Astrocyte of the spinal cord (primary cell): ENCODE data around the gene PPM1B.
"Not testable (repeated sequence)": the region's sequence is repeated elsewhere in the genome, so short reads cannot be mapped to it uniquely, and the experiment has no call there.

Experiments used
- DNase-seq: peaks from one replicate; pipeline ENCODE4 v3.0.0; 2011; ENCODE audit warnings: low read depth, low spot score
- H3K4me3 ChIP-seq: 2 replicates; pipeline ENCODE4 v1.5.1; 2011; ENCODE audit warnings: low read depth, mild to moderate bottlenecking, low read length, moderate library complexity
- in situ Hi-C: cut with HindIII; loops from 2 replicates; pipeline ENCODE4 v1.10.0; 2017; ENCODE audit warnings: low sequenced_read_pairs
- TF ChIP-seq, protein P1 (sequence below): IDR thresholded peaks from 2 replicates; pipeline ENCODE4 v1.5.1; 2012; ENCODE audit warnings: low read depth, mild to moderate bottlenecking, low read length, inconsistent platforms

The PPM1B gene

GRCh38 chr2:44201648-44202165 lies 33.0 kb downstream of the PPM1B start:
- H3K4me3 ChIP-seq = no peak overlapping the region
- in situ Hi-C loops = no loop called here
- TF ChIP-seq, protein P1, sequence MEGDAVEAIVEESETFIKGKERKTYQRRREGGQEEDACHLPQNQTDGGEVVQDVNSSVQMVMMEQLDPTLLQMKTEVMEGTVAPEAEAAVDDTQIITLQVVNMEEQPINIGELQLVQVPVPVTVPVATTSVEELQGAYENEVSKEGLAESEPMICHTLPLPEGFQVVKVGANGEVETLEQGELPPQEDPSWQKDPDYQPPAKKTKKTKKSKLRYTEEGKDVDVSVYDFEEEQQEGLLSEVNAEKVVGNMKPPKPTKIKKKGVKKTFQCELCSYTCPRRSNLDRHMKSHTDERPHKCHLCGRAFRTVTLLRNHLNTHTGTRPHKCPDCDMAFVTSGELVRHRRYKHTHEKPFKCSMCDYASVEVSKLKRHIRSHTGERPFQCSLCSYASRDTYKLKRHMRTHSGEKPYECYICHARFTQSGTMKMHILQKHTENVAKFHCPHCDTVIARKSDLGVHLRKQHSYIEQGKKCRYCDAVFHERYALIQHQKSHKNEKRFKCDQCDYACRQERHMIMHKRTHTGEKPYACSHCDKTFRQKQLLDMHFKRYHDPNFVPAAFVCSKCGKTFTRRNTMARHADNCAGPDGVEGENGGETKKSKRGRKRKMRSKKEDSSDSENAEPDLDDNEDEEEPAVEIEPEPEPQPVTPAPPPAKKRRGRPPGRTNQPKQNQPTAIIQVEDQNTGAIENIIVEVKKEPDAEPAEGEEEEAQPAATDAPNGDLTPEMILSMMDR = no peak
- DNase-seq = no peak

DNA sequence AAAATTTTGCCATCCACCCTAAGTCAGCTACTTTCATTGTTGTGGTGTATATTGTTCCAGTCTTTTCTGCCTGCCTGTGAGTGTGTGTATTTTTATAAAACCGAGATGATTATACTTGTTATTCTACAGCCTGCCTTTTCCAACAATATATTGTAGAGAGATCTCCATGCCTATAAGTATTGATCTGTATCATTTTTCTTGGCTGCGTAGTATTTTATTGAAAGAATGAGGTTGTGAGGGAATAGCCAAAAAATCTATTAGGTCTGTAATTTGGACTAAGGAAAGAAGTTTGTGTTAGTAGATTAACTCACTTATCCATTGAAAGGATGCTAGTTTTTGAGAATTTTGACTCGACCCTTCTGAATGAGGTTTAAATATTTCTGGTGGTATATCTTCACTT lies 34.9 kb downstream of the PPM1B start:
- in situ Hi-C loops = no loop called here
- H3K4me3 ChIP-seq = no peak overlapping the region
- DNase-seq = no peak
- TF ChIP-seq, protein P1 = no peak

GRCh38 chr2:44205169-44205568 lies 36.5 kb downstream of the PPM1B start:
- no peak overlapping the region for H3K4me3 ChIP-seq
- TF ChIP-seq, protein P1 = no peak
- in situ Hi-C loops = no loop called here
- no peak for DNase-seq

- no peak overlapping the region for H3K4me3 ChIP-seq
- no peak for DNase-seq
- TF ChIP-seq, protein P1 = no peak
- in situ Hi-C loops = no loop called here
Observed at GRCh38 chr2:44207102-44207501, 38.4 kb downstream of the PPM1B start.

DNA sequence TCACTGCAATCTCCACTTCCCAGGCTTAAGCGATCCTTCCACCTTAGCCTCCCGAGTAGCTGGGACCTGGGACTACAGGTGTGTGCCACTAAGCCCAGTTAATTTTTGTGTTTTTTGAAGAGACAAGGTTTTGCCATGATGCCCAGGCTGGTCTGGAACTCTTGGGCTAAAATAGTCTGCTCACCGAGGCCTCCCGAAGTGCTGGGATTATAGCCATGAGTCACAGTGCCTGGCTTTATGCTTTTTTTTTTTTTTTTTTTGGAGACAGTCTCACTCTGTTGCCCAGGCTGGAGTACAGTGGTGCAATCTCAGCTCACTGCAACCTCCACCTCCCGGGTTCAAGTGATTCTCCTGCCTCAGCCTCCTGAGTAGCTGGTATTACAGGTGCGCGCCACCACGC lies 39.0 kb downstream of the PPM1B start:
- H3K4me3 ChIP-seq, in situ Hi-C loops, DNase-seq: not testable (repeated sequence)

GRCh38 chr2:44210362-44210761 lies 41.7 kb downstream of the PPM1B start:
- TF ChIP-seq, protein P1 = no peak
- no peak overlapping the region for H3K4me3 ChIP-seq
- no peak for DNase-seq
- in situ Hi-C loops = no loop called here

DNA sequence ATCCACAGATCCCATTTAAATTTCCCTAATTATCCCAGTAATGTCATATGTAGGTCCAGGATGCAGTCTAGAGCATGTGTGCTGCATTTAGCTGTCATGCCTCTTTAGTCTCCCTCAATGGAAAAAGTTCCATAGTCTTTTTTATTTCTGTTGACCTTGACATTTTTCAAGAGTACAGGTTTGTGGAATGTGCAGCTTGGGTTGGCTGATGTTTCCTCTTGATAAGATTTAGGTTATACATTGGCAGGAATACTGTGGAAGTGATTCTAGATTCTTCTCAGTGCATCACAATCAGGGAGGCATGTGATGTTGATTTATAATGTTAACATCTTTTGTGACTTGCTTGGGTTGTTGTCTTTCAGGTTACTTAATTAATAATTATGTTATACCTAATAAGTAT lies 42.5 kb downstream of the PPM1B start:
- H3K4me3 ChIP-seq = no peak overlapping the region
- in situ Hi-C loops = no loop called here
- no peak for DNase-seq
- TF ChIP-seq, protein P1 = no peak
